ENCODE data around the gene NFIA. TPM values are rescaled to one million over a fixed set of nuclear protein-coding genes. Genes with fewer than 3 reads are reported as not detected.

NFIA gene
- total RNA-seq, 1 donor from 2014 or later: 163 TPM

DNA sequence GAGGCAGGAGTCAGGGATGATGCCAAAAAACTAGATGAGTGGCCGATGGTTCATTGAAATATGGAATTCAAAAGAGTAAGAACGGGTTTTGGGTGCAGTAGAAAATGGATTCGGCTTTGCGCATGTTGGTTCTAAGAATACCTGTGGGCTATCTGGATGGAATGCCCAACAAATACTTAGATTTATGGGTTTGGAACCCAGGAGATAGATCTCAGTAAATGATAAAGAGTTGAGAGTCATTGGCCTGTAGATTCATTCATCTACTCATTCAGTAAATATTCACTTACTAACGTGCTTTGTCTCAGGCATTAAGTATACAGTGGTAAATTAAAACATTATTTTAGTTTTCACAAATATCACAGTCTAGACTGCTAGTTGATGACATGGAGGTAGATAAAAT lies 247.7 kb downstream of the NFIA start:
- peaks cover 19% of the 10 kb centered on the region for H3K36me3 Mint-ChIP-seq
- H3K9me3 Mint-ChIP-seq: peaks cover 10% of the 10 kb centered on the region
- no peaks in the 10 kb centered on the region for H3K27me3 Mint-ChIP-seq (ENCODE audit: low read depth)

DNA sequence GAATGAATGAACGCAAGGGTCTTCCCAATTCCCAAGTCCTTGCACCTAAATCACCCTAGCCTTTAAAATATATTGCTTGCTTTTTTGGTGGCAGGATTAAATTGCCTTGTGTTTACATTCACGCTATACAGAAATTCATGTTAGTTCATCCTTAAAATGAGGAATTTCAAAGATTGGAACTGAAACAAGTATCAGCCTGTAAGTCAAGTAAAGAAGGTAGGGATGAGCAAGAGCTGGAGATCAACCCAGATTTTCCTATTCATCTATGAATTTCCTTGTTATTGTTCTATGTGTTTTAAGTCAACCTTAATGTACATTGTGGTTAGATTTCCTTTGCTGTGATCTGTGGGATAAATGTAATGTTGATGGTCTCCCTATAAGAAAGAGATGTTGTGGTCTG lies 248.2 kb downstream of the NFIA start:
- Mint-ChIP-seq H3K9me3 (peaks cover 10% of the 10 kb centered on the region), H3K27ac (no peak overlapping the region), H3K4me3 (no peak overlapping the region), H3K4me1 (peaks cover 32% of the 10 kb centered on the region), H3K36me3 (peaks cover 19% of the 10 kb centered on the region), H3K27me3 (ENCODE audit: low read depth) (no peaks in the 10 kb centered on the region)
- TF ChIP-seq, protein P1, sequence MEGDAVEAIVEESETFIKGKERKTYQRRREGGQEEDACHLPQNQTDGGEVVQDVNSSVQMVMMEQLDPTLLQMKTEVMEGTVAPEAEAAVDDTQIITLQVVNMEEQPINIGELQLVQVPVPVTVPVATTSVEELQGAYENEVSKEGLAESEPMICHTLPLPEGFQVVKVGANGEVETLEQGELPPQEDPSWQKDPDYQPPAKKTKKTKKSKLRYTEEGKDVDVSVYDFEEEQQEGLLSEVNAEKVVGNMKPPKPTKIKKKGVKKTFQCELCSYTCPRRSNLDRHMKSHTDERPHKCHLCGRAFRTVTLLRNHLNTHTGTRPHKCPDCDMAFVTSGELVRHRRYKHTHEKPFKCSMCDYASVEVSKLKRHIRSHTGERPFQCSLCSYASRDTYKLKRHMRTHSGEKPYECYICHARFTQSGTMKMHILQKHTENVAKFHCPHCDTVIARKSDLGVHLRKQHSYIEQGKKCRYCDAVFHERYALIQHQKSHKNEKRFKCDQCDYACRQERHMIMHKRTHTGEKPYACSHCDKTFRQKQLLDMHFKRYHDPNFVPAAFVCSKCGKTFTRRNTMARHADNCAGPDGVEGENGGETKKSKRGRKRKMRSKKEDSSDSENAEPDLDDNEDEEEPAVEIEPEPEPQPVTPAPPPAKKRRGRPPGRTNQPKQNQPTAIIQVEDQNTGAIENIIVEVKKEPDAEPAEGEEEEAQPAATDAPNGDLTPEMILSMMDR (IDR thresholded peaks at IDR 0.05; ENCODE audit: unreplicated experiment): no peak
- no peak for DNase-seq (ENCODE audit: low spot score in 2 of 2, unreplicated experiment in 2 of 2)

More for the DNA sequence above, 247.7 kb downstream of the NFIA start:
- TF ChIP-seq, protein P1 (IDR thresholded peaks at IDR 0.05; ENCODE audit: unreplicated experiment): no peak
- Mint-ChIP-seq H3K4me3 (no peak overlapping the region), H3K27ac (no peak overlapping the region), H3K4me1 (peaks cover 33% of the 10 kb centered on the region)
- DNase-seq (ENCODE audit: low spot score in 2 of 2, unreplicated experiment in 2 of 2): no peak

DNA sequence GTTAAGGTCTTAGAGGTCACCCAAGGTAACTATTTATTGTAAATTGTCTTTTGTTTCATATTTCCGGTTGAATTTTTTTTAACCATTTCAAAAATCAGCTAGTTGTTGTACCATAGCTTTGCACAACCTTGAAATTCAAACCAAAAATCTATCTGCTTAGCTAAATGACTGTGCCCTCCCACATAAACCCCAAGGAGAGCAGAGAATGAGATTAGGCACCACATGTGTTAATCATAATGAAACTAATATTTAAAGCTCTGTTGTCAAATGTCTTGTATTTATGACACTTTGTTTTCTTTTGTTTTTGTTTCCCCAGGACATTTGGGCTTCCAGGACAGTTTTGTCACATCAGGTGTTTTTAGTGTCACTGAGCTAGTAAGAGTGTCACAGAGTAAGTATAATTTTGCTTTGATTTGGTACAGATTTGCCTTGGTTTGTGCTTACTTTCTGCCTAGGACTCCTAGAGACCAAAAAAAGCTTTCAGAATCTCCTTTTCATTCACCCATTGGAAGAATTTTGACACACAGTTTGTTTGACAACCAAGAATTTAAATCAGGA lies 249.9 kb downstream of the NFIA start:
- H3K27me3 Mint-ChIP-seq (ENCODE audit: low read depth): no peaks in the 10 kb centered on the region
- H3K36me3 Mint-ChIP-seq: peaks cover 18% of the 10 kb centered on the region
- no peak for DNase-seq (ENCODE audit: low spot score in 2 of 2, unreplicated experiment in 2 of 2)
- TF ChIP-seq, protein P1 (IDR thresholded peaks at IDR 0.05; ENCODE audit: unreplicated experiment): no peak
- peaks cover 43% of the 10 kb centered on the region for H3K4me1 Mint-ChIP-seq
- H3K4me3 Mint-ChIP-seq: no peak overlapping the region
- H3K27ac Mint-ChIP-seq: peak overlapping the region; percentile 82
- peaks cover 9% of the 10 kb centered on the region for H3K9me3 Mint-ChIP-seq

DNA sequence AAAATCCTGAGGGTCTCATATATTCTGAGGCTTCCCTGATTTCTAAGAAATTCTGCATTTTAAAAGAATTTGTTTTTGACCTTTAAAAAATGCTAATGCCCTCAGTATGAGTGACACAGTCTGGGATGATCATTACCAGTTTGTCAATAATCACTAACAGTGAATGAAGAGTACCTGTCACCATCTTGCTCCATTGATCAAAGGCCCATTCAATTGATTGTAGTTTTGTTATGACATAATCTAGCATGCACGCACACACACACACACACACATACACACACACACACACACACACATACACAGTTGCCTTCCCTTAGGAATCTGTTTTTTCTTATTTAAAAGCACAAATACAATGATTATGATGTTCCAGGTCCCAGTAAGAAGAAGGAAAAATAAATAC lies 250.4 kb downstream of the NFIA start:
- H3K27ac Mint-ChIP-seq: no peak overlapping the region
- peaks cover 14% of the 10 kb centered on the region for H3K36me3 Mint-ChIP-seq
- peaks cover 48% of the 10 kb centered on the region for H3K4me1 Mint-ChIP-seq
- no peak for DNase-seq (ENCODE audit: low spot score in 2 of 2, unreplicated experiment in 2 of 2)
- H3K4me3 Mint-ChIP-seq: no peak overlapping the region
- TF ChIP-seq, protein P1 (IDR thresholded peaks at IDR 0.05; ENCODE audit: unreplicated experiment): no peak
- peaks cover 5% of the 10 kb centered on the region for H3K9me3 Mint-ChIP-seq
- H3K27me3 Mint-ChIP-seq (ENCODE audit: low read depth): no peaks in the 10 kb centered on the region

DNA sequence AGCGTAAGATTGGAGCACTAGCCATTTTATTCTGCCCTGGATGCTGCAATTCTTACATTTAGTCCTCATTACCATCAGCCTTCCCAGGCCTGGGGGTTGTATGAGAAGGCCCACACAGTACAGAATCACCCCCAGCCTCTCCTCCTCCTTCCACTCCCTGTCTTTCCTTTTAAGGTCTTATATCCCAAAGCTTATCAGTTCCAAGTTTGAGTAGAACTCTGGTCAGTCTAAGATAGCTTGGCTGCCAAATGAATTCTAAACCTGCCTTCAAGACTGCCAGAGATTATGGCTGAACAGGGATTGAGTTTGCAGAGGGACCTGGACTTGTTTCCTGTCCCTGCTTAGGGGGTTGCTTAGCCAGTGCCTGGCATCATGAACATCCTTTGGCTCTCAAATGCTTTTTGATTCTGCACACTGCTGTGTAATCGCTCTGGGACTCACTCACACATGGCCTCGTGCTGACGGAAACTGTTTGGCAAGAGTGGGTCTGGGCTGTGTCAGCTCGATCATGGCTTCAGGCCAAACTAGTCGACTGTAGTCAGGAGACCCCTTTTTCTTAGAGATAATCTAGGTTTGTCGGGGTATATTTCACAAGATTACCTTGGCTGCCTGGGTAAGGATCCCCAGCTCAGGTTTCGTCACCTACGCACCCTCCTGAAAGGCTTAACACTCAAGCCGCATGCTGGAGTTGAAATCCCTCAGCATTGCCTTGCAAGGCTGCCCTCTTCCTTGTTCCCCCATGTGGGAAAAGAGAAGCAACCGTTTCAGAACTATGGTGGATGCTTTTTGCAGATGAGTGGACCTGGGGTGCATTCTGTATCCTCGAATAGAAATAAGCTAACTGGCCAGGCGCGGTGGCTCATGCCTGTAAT lies 252.6 kb downstream of the NFIA start:
- Mint-ChIP-seq H3K27ac (peak overlapping the region; percentile 88), H3K9me3 (no peaks in the 10 kb centered on the region), H3K4me1 (peaks cover 56% of the 10 kb centered on the region), H3K4me3 (no peak overlapping the region), H3K36me3 (peaks cover 10% of the 10 kb centered on the region), H3K27me3 (ENCODE audit: low read depth) (no peaks in the 10 kb centered on the region)
- TF ChIP-seq, protein P1 (IDR thresholded peaks at IDR 0.05; ENCODE audit: unreplicated experiment): no peak
- DNase-seq (ENCODE audit: low spot score in 2 of 2, unreplicated experiment in 2 of 2): peak in 1 of 2 experiments; percentile 51
